DMS153 (cell line): Measurements from ENCODE around the gene NDUFA3.

ENCODE experiments used
- DNase-seq: peaks from one replicate; lab custom pipeline; 2025; lab: John Stamatoyannopoulos, UW

Gene NDUFA3

GRCh38 chr19:54137699-54138488, 35.2 kb downstream of the NDUFA3 start, which contains the start of gene CNOT3:
TSS of gene CNOT3 (plus strand) at chr19:54137762. CDS start at chr19:54142979, 5,217 bp downstream.
- no peak for DNase-seq

- no peak for DNase-seq
Observed at GRCh38 chr19:54138489-54139256, 36.0 kb downstream of the NDUFA3 start.

- no peak for DNase-seq
Observed at GRCh38 chr19:54141356-54141755, 38.7 kb downstream of the NDUFA3 start.

DNA sequence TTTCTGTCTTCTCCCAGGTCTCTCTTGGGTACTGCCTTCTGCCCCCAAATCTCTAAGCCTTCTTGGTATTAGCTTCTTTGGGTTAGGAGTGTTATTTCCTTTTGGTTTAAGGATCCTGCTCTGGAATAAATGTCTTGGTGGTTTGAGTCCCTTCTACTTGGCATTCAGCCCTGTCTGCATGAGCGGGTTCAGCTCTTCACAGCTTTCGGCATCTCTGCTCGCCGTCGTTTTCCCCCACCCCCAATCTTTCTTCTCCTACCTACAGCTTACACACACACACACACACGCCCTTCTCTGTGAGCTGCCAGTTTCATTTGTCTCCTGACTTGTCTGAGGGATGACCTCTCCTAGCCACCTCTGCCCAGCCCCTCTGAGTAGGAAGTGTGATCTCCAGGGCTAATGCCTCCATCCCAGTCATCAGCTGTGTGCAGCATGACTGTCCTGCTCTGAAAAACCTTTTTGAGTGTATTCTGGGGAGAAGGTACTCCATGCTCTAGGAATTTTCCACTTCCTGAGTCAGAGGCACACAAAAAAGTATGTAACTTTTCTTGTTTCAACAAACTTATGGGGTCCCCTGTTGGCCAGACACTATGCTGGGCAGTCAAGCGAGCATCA, 39.6 kb downstream of the NDUFA3 start:
- DNase-seq = no peak

DNA sequence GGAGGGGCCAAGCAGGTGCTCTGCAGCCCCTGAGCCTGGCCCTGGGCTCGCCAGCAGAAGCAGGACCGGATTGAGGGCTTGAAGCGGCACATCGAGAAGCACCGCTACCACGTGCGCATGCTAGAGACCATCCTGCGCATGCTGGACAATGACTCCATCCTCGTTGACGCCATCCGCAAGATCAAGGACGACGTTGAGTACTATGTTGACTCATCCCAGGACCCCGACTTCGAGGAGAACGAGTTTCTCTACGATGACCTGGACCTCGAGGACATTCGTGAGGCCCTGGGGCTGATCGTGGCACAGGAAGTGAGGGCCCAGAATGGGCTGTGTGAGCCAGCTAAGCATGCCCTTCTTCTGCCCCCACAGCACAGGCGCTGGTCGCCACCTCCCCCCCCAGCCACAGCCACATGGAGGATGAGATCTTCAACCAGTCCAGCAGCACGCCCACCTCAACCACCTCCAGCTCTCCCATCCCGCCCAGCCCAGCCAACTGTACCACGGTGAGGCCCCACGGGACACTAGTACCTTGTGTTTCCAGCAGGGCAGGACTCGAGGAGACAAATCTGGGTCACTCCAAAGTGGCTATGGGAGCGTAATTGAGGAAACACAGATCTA, 43.0 kb downstream of the NDUFA3 start:
- DNase-seq = no peak

DNA sequence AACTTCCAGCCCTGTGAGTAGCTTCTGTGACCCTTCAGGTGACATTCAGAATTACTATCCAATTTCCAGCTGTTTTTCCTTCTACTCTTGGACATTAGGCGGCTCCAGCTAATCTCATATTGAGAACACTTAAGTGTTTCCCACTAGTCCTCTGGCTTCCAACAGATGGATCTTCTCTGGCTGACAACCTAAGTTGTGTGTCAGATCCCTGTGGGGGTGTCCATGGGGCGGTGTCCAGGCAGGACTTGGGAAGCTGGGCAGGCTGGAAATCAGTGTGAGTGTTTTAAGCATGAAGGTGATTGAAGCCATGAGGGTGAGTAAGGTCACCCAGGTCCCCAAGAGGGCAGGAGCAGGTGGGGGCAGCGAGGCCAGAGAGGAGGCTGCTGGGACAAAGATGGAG, 45.0 kb downstream of the NDUFA3 start:
- no peak for DNase-seq

DNA sequence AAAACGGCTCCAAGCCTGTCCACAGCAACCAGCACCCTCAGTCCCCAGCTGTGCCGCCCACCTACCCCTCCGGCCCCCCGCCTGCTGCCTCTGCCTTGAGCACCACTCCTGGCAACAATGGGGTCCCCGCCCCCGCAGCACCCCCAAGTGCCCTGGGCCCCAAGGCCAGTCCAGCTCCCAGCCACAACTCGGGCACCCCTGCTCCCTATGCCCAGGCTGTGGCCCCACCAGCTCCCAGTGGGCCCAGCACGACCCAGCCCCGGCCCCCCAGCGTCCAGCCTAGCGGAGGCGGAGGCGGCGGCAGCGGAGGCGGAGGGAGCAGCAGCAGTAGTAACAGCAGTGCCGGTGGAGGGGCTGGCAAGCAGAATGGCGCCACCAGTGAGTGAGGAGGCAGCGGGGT, 45.5 kb downstream of the NDUFA3 start:
- DNase-seq = no peak

DNA sequence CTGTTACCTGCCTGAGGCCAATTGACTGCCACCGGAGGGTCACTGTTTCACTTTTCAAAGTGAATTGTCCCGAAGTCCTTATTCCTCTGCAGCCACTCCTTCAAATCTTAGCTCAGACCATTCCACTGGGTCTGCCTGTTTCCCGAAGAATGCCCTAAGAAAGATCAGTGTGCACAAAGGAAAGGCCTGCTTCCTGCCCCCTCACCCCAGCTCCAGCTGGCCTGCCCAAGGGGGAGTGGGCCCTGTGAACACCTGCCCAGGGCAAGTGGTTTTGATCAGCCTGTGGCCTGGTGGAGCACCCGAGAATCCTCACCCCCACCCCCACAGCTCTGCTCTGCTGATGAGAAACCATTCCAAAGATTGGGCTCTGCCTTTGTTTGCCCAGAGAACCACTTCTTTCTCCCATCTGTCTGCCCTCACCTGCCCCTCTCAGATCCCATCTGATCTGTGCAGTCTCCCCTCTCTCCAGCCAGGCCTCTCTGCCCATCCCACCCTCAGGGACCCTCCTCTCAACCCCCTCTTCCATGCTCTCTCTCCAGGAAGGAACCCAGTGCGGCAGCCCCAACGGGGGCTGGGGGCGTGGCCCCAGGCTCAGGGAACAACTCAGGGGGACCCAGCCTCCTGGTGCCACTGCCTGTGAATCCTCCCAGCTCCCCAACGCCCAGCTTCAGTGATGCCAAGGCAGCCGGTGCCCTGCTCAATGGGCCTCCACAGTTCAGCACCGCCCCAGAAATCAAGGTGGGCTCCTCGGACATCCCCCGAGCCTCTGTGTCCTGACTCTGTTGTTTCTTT, 46.6 kb downstream of the NDUFA3 start:
- no peak for DNase-seq

GRCh38 chr19:54151362-54152035, 48.8 kb downstream of the NDUFA3 start:
- no peak for DNase-seq

DNA sequence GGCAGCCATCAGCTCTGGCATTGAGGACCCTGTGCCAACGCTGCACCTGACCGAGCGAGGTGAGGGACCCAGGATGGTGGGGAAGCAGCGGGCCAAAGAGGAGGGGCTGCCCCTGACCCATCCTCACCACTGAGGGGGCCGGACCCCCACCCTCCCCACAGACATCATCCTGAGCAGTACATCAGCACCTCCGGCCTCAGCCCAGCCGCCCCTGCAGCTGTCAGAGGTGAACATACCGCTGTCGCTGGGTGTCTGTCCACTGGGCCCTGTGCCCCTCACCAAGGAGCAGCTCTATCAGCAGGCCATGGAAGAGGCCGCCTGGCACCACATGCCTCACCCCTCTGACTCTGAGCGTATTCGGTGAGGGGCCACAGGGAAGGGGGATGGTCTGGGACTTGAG, 49.6 kb downstream of the NDUFA3 start:
- no peak for DNase-seq

- no peak for DNase-seq
Observed at GRCh38 chr19:54152878-54153524, 50.3 kb downstream of the NDUFA3 start.

DNA sequence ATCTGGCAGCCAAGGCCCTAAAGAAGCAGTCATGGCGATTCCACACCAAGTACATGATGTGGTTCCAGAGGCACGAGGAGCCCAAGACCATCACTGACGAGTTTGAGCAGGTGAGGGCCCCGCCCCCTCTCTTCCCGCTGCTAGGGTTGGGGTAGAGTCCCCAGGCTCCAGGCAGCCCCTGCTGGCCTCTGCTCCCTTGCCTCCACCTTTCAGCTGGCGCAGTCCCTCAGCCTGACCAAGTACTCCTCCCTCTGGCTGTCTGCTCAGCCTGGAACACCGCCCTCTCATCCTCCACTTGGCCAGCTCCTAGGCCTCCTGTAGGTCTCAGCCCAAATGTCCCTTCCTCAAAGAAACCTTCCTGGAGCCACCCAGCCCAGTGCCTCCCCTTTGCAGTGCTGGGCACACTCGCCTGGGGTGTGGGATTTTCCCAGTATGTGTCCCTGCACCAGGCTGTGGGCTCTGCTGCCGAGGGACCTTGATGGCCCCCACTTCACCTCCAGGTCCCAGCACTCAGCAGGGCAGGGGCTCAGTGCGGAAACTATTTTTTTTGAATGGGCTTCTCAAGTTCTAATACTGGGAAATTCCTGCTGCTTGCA, 51.2 kb downstream of the NDUFA3 start:
- DNase-seq = no peak

DNA sequence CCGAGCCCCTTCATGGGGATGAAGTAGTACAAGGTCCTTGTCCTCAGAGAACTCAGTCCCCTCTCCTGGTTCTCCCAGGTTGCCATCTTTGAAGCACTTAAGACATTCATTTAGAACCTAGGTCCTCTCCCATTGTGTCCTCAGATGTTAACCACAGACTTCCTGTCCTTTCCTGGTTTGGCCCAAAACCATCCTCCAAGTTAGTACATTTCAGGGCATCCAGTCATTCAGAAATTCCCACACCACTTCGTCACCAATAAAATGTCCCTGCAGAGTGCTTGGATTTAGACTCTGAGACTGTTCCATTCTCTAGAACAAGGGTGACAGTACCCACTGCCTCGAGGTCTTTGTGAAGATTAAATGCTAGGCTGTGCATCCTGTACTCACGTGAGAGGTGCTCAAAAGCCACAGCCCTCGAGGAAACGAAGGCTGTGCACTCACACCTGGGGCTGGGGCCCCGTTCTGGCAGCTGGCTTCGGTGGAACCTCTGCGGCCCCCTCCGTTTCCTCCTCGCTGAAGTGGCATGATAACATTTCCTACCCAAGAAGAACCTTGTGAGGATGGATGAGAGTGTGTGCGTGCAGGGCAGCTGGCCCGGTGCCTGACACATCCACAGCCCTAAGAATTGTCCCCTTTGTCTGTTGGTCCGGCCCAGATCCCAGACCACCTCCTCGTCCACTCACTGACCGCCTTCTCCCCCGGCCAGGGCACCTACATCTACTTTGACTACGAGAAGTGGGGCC, 52.1 kb downstream of the NDUFA3 start:
- no peak for DNase-seq

GRCh38 chr19:54155694-54156093, 53.0 kb downstream of the NDUFA3 start:
- DNase-seq = no peak

- DNase-seq = no peak
Observed at GRCh38 chr19:54156490-54156889, 53.8 kb downstream of the NDUFA3 start.

GRCh38 chr19:54156953-54157352, 54.3 kb downstream of the NDUFA3 start:
- no peak for DNase-seq
